Naive B cell (primary cell): ENCODE results near the gene KCNJ16. TPM values are rescaled to one million over a fixed set of nuclear protein-coding genes. Genes with fewer than 3 reads are reported as not detected.

Source experiments
- ATAC-seq, 2 donors: fragments of 150-1000 bp; cut with Tn5 transposase; 2 replicates each; pipeline ENCODE4 v1.10.0; 2021; ENCODE audit warnings: low read depth in 2 of 2, mild to moderate bottlenecking in 2 of 2, moderate library complexity in 2 of 2
- DNase-seq: peaks from one replicate; pipeline ENCODE4 v3.0.0; 2022
- H3K27ac Mint-ChIP-seq, 6 donors: one replicate each; pipeline ENCODE4 v1.8.0; 2020 to 2022; ENCODE audit warnings: mild to moderate bottlenecking in 6 of 6, mixed read lengths in 6 of 6, moderate library complexity in 5 of 6, inconsistent platforms in 2 of 6
- H3K27me3 Mint-ChIP-seq, 3 donors: one replicate each; pipeline ENCODE4 v1.8.0; 2021 to 2022; ENCODE audit warnings: mixed read lengths in 3 of 3, mild to moderate bottlenecking in 1 of 3
- H3K36me3 Mint-ChIP-seq, 2 donors: one replicate each; pipeline ENCODE4 v1.8.0; 2020 to 2022; ENCODE audit warnings: mixed read lengths in 2 of 2, inconsistent platforms in 1 of 2, mild to moderate bottlenecking in 1 of 2
- H3K4me1 Mint-ChIP-seq, 3 donors: one replicate each; pipeline ENCODE4 v1.8.0; 2020 to 2022; ENCODE audit warnings: mixed read lengths in 3 of 3, inconsistent platforms in 1 of 3, mild to moderate bottlenecking in 1 of 3, moderate library complexity in 1 of 3
- H3K4me3 Mint-ChIP-seq, 8 donors: one replicate each; pipeline ENCODE4 v1.8.0; 2020 to 2022; ENCODE audit warnings: mild to moderate bottlenecking in 8 of 8, mixed read lengths in 8 of 8, moderate library complexity in 8 of 8, inconsistent platforms in 2 of 8
- H3K9me3 Mint-ChIP-seq, 7 donors: one replicate each; pipeline ENCODE4 v1.8.0; 2020 to 2022; ENCODE audit warnings: mixed read lengths in 7 of 7, mild to moderate bottlenecking in 5 of 7, inconsistent platforms in 2 of 7, moderate library complexity in 1 of 7
- polyA plus RNA-seq, 6 donors: library from polyadenylated mRNA; unstranded; fragments of 300-500 nt; fragmentation: Illumina TruSeq; gene quantifications; one replicate each; pipeline ENCODE4 v1.2.3, GENCODE V29; 2021; ENCODE audit warnings: low read depth in 6 of 6

Gene KCNJ16
- polyA plus RNA-seq, 6 donors from 2014 or later, result not detected

GRCh38 chr17:70049801-70050591, 25.0 kb upstream of the KCNJ16 start:
- Mint-ChIP-seq H3K4me1 (no peaks in the 10 kb centered on the region), H3K27me3 (no peaks in the 10 kb centered on the region), H3K4me3 (no peak overlapping the region), H3K36me3 (no peaks in the 10 kb centered on the region), H3K27ac (no peak overlapping the region), H3K9me3 (no peaks in the 10 kb centered on the region)
- no peak for DNase-seq
- ATAC-seq, result no peak

GRCh38 chr17:70050931-70051330, 24.1 kb upstream of the KCNJ16 start:
- Mint-ChIP-seq H3K27ac (no peak overlapping the region), H3K4me1 (no peaks in the 10 kb centered on the region), H3K36me3 (no peaks in the 10 kb centered on the region), H3K4me3 (no peak overlapping the region), H3K9me3 (no peaks in the 10 kb centered on the region), H3K27me3 (no peaks in the 10 kb centered on the region)
- DNase-seq, result no peak
- no peak for ATAC-seq

DNA sequence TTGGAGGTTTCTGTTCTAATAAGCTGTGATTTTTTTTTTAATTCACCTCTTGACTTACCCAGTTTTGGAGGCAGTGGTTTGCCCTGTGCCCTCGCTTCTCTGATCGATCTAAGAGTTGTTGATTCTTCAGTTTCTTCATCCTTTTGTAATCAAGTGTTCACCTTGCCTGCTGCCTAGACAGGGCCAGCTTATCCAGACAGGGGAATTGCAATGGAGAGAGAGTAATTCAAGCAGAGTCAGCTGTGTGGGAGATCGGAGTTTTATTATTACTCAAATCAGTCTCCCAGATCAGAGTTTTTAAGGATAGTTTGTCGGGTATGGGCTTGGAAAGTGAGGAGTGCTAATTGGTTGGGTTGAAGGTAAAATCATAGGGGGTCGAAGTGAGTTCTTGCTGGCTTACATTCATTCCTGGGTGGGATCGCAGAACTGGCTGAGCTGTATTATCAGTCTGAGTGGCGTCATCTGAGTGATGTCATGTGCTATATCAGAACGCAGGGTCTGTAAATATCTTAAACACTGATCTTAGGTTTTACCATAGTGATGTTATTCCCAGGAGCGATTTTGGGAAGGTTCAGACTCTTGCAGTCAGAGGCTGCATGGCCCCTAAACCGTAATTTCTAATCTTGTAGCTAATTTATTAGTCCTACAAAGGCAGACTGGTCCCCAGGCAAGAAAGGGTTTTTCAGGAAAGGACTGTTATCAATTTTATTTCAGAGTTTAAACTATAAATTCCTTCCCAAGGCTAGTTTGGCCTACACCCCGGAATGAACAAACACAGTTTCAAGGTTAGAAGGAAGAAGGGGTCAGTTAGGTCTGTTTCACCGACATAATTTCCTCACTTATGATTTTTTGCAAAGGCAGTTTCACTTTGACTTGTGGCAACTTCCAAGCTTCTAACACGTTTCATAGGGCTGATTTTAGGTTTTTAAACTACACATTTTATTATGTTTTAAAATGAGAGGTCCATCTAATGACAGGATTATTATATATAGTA, 21.5 kb upstream of the KCNJ16 start:
- no peaks in the 10 kb centered on the region for H3K4me1 Mint-ChIP-seq
- DNase-seq, result no peak
- no peak overlapping the region for H3K4me3 Mint-ChIP-seq
- no peaks in the 10 kb centered on the region for H3K9me3 Mint-ChIP-seq
- H3K36me3 Mint-ChIP-seq, result no peaks in the 10 kb centered on the region
- H3K27me3 Mint-ChIP-seq, result no peaks in the 10 kb centered on the region
- H3K27ac Mint-ChIP-seq, result no peak overlapping the region
- no peak for ATAC-seq

DNA sequence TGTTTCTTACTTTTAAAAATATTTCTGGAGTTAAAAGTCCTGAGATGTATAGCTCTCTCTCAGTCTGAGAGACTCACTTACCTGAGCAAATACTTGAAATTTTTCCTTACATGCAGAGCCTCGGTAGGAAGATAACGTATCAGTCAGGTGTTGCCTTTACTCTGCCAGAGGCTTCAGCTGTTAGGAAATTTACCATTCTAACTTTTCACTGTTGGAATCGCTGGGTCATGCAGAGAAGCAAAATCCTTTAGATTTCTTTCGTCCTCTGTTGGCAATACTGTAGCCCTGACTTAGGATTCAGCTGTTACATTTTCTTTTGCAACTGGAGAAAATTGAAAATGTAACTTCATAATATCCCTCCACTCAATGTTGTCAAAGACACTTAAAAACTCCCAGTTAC, 20.0 kb upstream of the KCNJ16 start:
- Mint-ChIP-seq H3K27me3 (no peaks in the 10 kb centered on the region), H3K4me1 (no peaks in the 10 kb centered on the region), H3K36me3 (no peaks in the 10 kb centered on the region), H3K4me3 (no peak overlapping the region), H3K27ac (no peak overlapping the region), H3K9me3 (no peaks in the 10 kb centered on the region)
- DNase-seq (no peak), ATAC-seq (no peak)

DNA sequence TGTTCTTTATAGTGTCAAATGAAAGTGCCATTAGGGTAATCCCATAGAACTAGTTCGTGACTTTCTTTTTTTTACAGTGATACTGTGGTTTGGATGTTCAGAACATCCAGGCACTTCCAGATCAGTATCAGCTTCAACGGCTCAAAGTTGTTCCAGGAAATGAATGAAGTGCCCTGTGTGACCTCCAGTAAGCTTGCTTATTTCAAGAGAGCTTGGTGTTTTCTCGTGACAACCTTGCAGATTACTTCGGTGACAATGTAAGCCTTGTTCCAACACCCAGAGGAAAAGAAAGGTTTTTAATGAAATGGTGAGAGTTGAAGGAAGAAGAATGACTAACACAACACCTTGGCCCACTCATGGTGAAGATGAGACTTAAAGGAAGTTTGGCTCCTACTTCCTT, 16.0 kb upstream of the KCNJ16 start:
- Mint-ChIP-seq H3K36me3 (no peaks in the 10 kb centered on the region), H3K9me3 (peaks cover 0 to 2% (median 0%) of the 10 kb centered on the region in 7 donors), H3K27me3 (no peaks in the 10 kb centered on the region), H3K4me1 (no peaks in the 10 kb centered on the region), H3K4me3 (no peak overlapping the region), H3K27ac (no peak overlapping the region)
- no peak for ATAC-seq
- DNase-seq, result no peak

- no peaks in the 10 kb centered on the region for H3K36me3 Mint-ChIP-seq
- peaks cover 0 to 2% (median 0%) of the 10 kb centered on the region in 7 donors for H3K9me3 Mint-ChIP-seq
- no peak overlapping the region for H3K27ac Mint-ChIP-seq
- no peaks in the 10 kb centered on the region for H3K27me3 Mint-ChIP-seq
- ATAC-seq, result no peak
- no peak overlapping the region for H3K4me3 Mint-ChIP-seq
- DNase-seq, result no peak
- no peaks in the 10 kb centered on the region for H3K4me1 Mint-ChIP-seq
Measured at GRCh38 chr17:70059649-70060048, 15.4 kb upstream of the KCNJ16 start.

DNA sequence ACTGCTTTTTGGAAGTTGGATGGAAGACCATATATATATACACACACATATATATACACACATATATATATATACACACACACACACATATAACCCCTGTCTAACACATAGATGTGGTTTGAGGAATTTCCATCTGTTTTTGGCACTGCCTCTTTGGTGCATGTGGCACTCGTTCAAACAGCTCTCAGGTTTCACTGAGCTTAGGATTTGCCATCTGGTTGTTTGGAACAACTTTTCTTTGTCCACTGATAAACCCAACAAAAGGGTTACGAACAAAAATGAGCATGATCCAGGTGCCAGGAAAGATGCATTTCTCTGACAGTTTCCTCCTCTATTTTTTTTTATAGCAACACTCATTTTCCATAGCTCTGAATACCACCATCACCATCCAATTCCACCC, 14.6 kb upstream of the KCNJ16 start:
- no peaks in the 10 kb centered on the region for H3K27me3 Mint-ChIP-seq
- no peaks in the 10 kb centered on the region for H3K4me1 Mint-ChIP-seq
- DNase-seq (no peak), ATAC-seq (no peak)
- no peak overlapping the region for H3K27ac Mint-ChIP-seq
- H3K4me3 Mint-ChIP-seq, result no peak overlapping the region
- H3K9me3 Mint-ChIP-seq, result peaks cover 0 to 2% (median 0%) of the 10 kb centered on the region in 7 donors
- H3K36me3 Mint-ChIP-seq, result no peaks in the 10 kb centered on the region

GRCh38 chr17:70067134-70067533, 7.9 kb upstream of the KCNJ16 start:
- H3K27ac Mint-ChIP-seq, result no peak overlapping the region
- DNase-seq (no peak), ATAC-seq (no peak)
- H3K4me1 Mint-ChIP-seq, result no peaks in the 10 kb centered on the region
- H3K27me3 Mint-ChIP-seq, result no peaks in the 10 kb centered on the region
- H3K9me3 Mint-ChIP-seq, result no peaks in the 10 kb centered on the region
- no peaks in the 10 kb centered on the region for H3K36me3 Mint-ChIP-seq
- no peak overlapping the region for H3K4me3 Mint-ChIP-seq

GRCh38 chr17:70070305-70071027, 4.6 kb upstream of the KCNJ16 start:
- H3K27me3 Mint-ChIP-seq, result no peaks in the 10 kb centered on the region
- no peaks in the 10 kb centered on the region for H3K36me3 Mint-ChIP-seq
- H3K9me3 Mint-ChIP-seq, result no peaks in the 10 kb centered on the region
- peaks cover 0 to 2% (median 0%) of the 10 kb centered on the region in 3 donors for H3K4me1 Mint-ChIP-seq
- DNase-seq, result no peak
- ATAC-seq, result no peak
- H3K4me3 Mint-ChIP-seq, result no peak overlapping the region
- no peak overlapping the region for H3K27ac Mint-ChIP-seq

DNA sequence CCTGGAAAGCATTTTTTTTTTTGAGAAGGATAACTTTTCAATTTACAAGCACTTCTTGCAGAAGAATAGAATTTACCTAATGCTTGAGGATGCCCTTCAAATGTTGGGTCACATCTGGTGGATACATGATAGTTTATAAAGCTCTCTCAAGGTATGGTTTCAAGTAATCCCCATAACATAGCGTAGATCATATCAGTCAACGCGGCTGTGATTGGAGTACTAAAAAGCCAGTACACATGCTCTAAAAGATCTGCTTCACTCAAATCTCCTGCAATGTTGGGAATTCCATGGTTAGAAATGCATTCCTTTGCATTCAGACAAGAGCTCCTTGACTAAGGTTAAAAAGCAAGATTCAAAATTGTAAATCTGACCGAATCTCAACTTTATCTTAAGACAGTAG, 3.9 kb upstream of the KCNJ16 start:
- Mint-ChIP-seq H3K4me3 (no peak overlapping the region), H3K27me3 (no peaks in the 10 kb centered on the region), H3K36me3 (no peaks in the 10 kb centered on the region), H3K4me1 (peaks cover 0 to 2% (median 0%) of the 10 kb centered on the region in 3 donors), H3K27ac (no peak overlapping the region), H3K9me3 (no peaks in the 10 kb centered on the region)
- ATAC-seq, result no peak
- DNase-seq, result no peak

DNA sequence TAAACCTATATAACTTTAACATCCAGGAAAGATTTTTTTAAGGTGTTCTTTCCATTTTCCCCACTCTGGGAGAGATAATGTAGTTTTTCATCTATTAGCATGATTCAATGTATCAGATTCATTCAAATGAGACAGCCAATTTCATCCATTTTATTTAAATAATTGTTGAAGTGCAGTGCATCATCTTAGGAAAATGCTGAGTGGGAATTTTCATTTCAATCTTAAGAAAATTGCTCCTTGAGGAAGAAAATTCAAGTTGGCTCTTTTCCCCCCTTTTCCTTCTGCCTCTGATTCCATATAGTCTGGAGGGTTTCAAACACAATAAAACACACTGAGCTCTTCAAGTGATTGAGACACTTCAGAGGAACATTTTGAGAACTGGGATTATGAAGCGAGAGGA, 3.4 kb upstream of the KCNJ16 start:
- H3K4me1 Mint-ChIP-seq, result peaks cover 0 to 2% (median 0%) of the 10 kb centered on the region in 3 donors
- H3K27me3 Mint-ChIP-seq, result no peaks in the 10 kb centered on the region
- H3K27ac Mint-ChIP-seq, result no peak overlapping the region
- no peaks in the 10 kb centered on the region for H3K9me3 Mint-ChIP-seq
- H3K36me3 Mint-ChIP-seq, result no peaks in the 10 kb centered on the region
- no peak overlapping the region for H3K4me3 Mint-ChIP-seq
- DNase-seq (no peak), ATAC-seq (no peak)

- ATAC-seq (no peak), DNase-seq (no peak)
- Mint-ChIP-seq H3K36me3 (no peaks in the 10 kb centered on the region), H3K9me3 (no peaks in the 10 kb centered on the region), H3K4me3 (no peak overlapping the region), H3K27ac (no peak overlapping the region), H3K4me1 (peaks cover 0 to 2% (median 0%) of the 10 kb centered on the region in 3 donors), H3K27me3 (no peaks in the 10 kb centered on the region)
Measured at GRCh38 chr17:70072546-70073309, 2.3 kb upstream of the KCNJ16 start.

DNA sequence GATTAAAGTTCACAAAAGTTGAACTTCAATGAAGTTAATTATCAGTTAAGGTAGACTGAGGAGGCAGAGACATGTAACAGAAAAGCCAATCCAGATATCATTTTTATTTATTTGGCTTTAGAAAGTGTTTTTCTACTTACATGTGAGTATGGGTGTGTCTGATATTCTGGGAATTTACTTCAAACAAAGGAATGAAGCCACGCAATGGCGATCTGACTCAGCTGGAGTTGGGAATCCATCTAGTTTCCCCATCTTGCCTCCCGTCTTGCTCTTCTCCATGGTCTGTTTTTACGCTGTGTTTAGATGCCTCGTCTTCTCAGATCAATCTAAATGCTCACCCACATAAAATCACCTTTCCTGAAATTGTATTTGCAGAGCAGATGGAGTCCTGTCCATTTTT, 1.7 kb upstream of the KCNJ16 start:
- peaks cover 0 to 2% (median 0%) of the 10 kb centered on the region in 3 donors for H3K4me1 Mint-ChIP-seq
- H3K9me3 Mint-ChIP-seq, result no peaks in the 10 kb centered on the region
- DNase-seq (no peak), ATAC-seq (no peak)
- H3K4me3 Mint-ChIP-seq, result no peak overlapping the region
- no peak overlapping the region for H3K27ac Mint-ChIP-seq
- no peaks in the 10 kb centered on the region for H3K36me3 Mint-ChIP-seq
- H3K27me3 Mint-ChIP-seq, result no peaks in the 10 kb centered on the region
